ENCODE measurements around the gene RNF152.
"Not testable (repeated sequence)": the region's sequence is repeated elsewhere in the genome, so short reads cannot be mapped to it uniquely, and the experiment has no call there.

The RNF152 gene

GRCh38 chr18:61827591-61827990 lies 65.2 kb downstream of the RNF152 start:
- in situ Hi-C loops (cut with MboI; ENCODE audit: low pct_unique_long_range_greater_than_20kb, low sequenced_read_pairs): no loop called here
- peak; percentile 26 for DNase-seq

GRCh38 chr18:61825386-61825785 lies 67.4 kb downstream of the RNF152 start:
- in situ Hi-C loops (cut with MboI; ENCODE audit: low pct_unique_long_range_greater_than_20kb, low sequenced_read_pairs): no loop called here
- no peak for DNase-seq

GRCh38 chr18:61824733-61825363 lies 68.0 kb downstream of the RNF152 start:
- in situ Hi-C loops (cut with MboI; ENCODE audit: low pct_unique_long_range_greater_than_20kb, low sequenced_read_pairs): no loop called here
- no peak for DNase-seq

- in situ Hi-C loops (cut with MboI; ENCODE audit: low pct_unique_long_range_greater_than_20kb, low sequenced_read_pairs): no loop called here
Observed at GRCh38 chr18:61823595-61823994, 69.2 kb downstream of the RNF152 start.

GRCh38 chr18:61822879-61823278 lies 69.9 kb downstream of the RNF152 start:
- no peak for DNase-seq
- in situ Hi-C loops (cut with MboI; ENCODE audit: low pct_unique_long_range_greater_than_20kb, low sequenced_read_pairs): no loop called here

More at GRCh38 chr18:61823595-61823994, 69.2 kb downstream of the RNF152 start:
- DNase-seq: no peak

GRCh38 chr18:61821748-61822147 lies 71.1 kb downstream of the RNF152 start:
- in situ Hi-C loops (cut with MboI; ENCODE audit: low pct_unique_long_range_greater_than_20kb, low sequenced_read_pairs): no loop called here
- no peak for DNase-seq

- in situ Hi-C loops (cut with MboI; ENCODE audit: low pct_unique_long_range_greater_than_20kb, low sequenced_read_pairs): no loop called here
- DNase-seq: no peak
Observed at GRCh38 chr18:61820882-61821281, 71.9 kb downstream of the RNF152 start.

- in situ Hi-C loops (cut with MboI; ENCODE audit: low pct_unique_long_range_greater_than_20kb, low sequenced_read_pairs): no loop called here
- DNase-seq: no peak
Observed at GRCh38 chr18:61817086-61817485, 75.7 kb downstream of the RNF152 start.

- in situ Hi-C loops (cut with MboI; ENCODE audit: low pct_unique_long_range_greater_than_20kb, low sequenced_read_pairs): no loop called here
- DNase-seq: no peak
Observed at GRCh38 chr18:61815885-61816470, 76.8 kb downstream of the RNF152 start.

- no peak for DNase-seq
- in situ Hi-C loops (cut with MboI; ENCODE audit: low pct_unique_long_range_greater_than_20kb, low sequenced_read_pairs): no loop called here
Observed at GRCh38 chr18:61808286-61808685, 84.5 kb downstream of the RNF152 start.

GRCh38 chr18:61803393-61803792 lies 89.4 kb downstream of the RNF152 start:
- in situ Hi-C loops (cut with MboI; ENCODE audit: low pct_unique_long_range_greater_than_20kb, low sequenced_read_pairs): no loop called here
- no peak for DNase-seq

- in situ Hi-C loops (cut with MboI; ENCODE audit: low pct_unique_long_range_greater_than_20kb, low sequenced_read_pairs): no loop called here
- no peak for DNase-seq
Observed at GRCh38 chr18:61797696-61798590, 94.9 kb downstream of the RNF152 start.

- DNase-seq: no peak
- in situ Hi-C loops (cut with MboI; ENCODE audit: low pct_unique_long_range_greater_than_20kb, low sequenced_read_pairs): no loop called here
Observed at GRCh38 chr18:61791031-61791430, 101.8 kb downstream of the RNF152 start.

- DNase-seq; in situ Hi-C loops (cut with MboI; ENCODE audit: low pct_unique_long_range_greater_than_20kb, low sequenced_read_pairs): not testable (repeated sequence)
Observed at GRCh38 chr18:61787011-61787670, 105.7 kb downstream of the RNF152 start.

- in situ Hi-C loops (cut with MboI; ENCODE audit: low pct_unique_long_range_greater_than_20kb, low sequenced_read_pairs): no loop called here
- no peak for DNase-seq
Observed at GRCh38 chr18:61785588-61785987, 107.2 kb downstream of the RNF152 start.

GRCh38 chr18:61784834-61785233 lies 108.0 kb downstream of the RNF152 start:
- DNase-seq: no peak
- in situ Hi-C loops (cut with MboI; ENCODE audit: low pct_unique_long_range_greater_than_20kb, low sequenced_read_pairs): no loop called here

GRCh38 chr18:61782545-61782944 lies 110.3 kb downstream of the RNF152 start:
- no peak for DNase-seq
- in situ Hi-C loops (cut with MboI; ENCODE audit: low pct_unique_long_range_greater_than_20kb, low sequenced_read_pairs): no loop called here

- DNase-seq; in situ Hi-C loops (cut with MboI; ENCODE audit: low pct_unique_long_range_greater_than_20kb, low sequenced_read_pairs): not testable (repeated sequence)
Observed at GRCh38 chr18:61776201-61776600, 116.6 kb downstream of the RNF152 start.

GRCh38 chr18:61774846-61775245 lies 118.0 kb downstream of the RNF152 start:
- no peak for DNase-seq
- in situ Hi-C loops (cut with MboI; ENCODE audit: low pct_unique_long_range_greater_than_20kb, low sequenced_read_pairs): no loop called here
